DOHH2 (cell line): ENCODE measurements around the gene RNU1-3.
"Not testable (repeated sequence)": the region's sequence is repeated elsewhere in the genome, so short reads cannot be mapped to it uniquely, and the experiment has no call there.

Experiments
- CTCF ChIP-seq: fragments of 200-600 bp; sonication (generic); IDR thresholded peaks from one replicate; pipeline ENCODE4 v1.5.1; 2014; ENCODE audit warnings: antibody characterized with exemption, mild to moderate bottlenecking, low read depth, low read length; ENCODE audit not compliant: poor library complexity, severe bottlenecking
- EZH2phosphoT487 ChIP-seq: fragments of 200-600 bp; sonication (generic); IDR thresholded peaks from 2 replicates; pipeline ENCODE4 v1.6.1; 2017; ENCODE audit warnings: borderline replicate concordance, mild to moderate bottlenecking, antibody characterized with exemption, low read length, moderate library complexity, mixed read lengths

- not testable (repeated sequence) for TF ChIP-seq CTCF, EZH2phosphoT487
These were observed 20.6 kb downstream of the RNU1-3 start for GRCh38 chr1:16646061-16646664.
